HEK293 (cell line): Measurements from ENCODE around the gene ME3.
"Not testable (repeated sequence)": the region's sequence is repeated elsewhere in the genome, so short reads cannot be mapped to it uniquely, and the experiment has no call there.

Experiments used
- CTCF ChIA-PET: fragments of 350-600 bp; formaldehyde crosslinking; extraction: SDS; loops from one replicate; lab custom pipeline; 2021; ENCODE audit warnings: antibody characterized with exemption; lab: Yijun Ruan, JAX
- POLR2A ChIA-PET: fragments of 300-600 bp; formaldehyde crosslinking; extraction: SDS; loops from one replicate; lab custom pipeline; 2020; ENCODE audit warnings: antibody characterized with exemption, inconsistent platforms; lab: Yijun Ruan, JAX
- H3K27ac ChIP-seq: fragments of 200-500 bp; sonication (Bioruptor generic); 2 replicates; pipeline ENCODE4 v1.5.1; 2014; ENCODE audit warnings: low read depth, low read length, control low read depth, inconsistent platforms; ENCODE audit errors: extremely low read depth
- H3K36me3 ChIP-seq, 2 experiments: fragments of 200-500 bp in 1 of 2; sonication (Bioruptor generic) in 1 of 2; 1 replicate in 1 of 2; 2 replicates in 1 of 2; pipeline ENCODE4 v1.5.1; 2014 to 2017; ENCODE audit warnings: inconsistent platforms in 2 of 2, low read length in 2 of 2; ENCODE audit not compliant: control insufficient read depth in 2 of 2, insufficient read depth in 1 of 2
- H3K4me1 ChIP-seq: fragments of 200-500 bp; sonication (Bioruptor generic); 2 replicates; pipeline ENCODE4 v1.5.1; 2014; ENCODE audit warnings: mild to moderate bottlenecking, low read length, inconsistent platforms; ENCODE audit not compliant: control insufficient read depth, insufficient read depth
- H3K4me3 ChIP-seq: 2 replicates; pipeline ENCODE4 v1.5.1; 2011; ENCODE audit warnings: low read depth, mild to moderate bottlenecking, control low read depth, low read length, moderate library complexity
- H3K9me3 ChIP-seq: fragments of 200-500 bp; sonication (Bioruptor generic); 2 replicates; pipeline ENCODE4 v1.5.1; 2014; ENCODE audit warnings: low read depth, low read length, inconsistent platforms; ENCODE audit not compliant: control insufficient read depth, insufficient read depth
- KLF1 ChIP-seq: fragments of 450-650 bp; formaldehyde crosslinking; IDR thresholded peaks from 2 replicates; pipeline ENCODE4 v1.5.1; 2016; ENCODE audit warnings: missing biosample characterization, missing genetic modification characterization
- KLF9 ChIP-seq: fragments of 450-650 bp; formaldehyde crosslinking; IDR thresholded peaks from 2 replicates; pipeline ENCODE4 v1.5.1; 2016; ENCODE audit warnings: missing biosample characterization, missing genetic modification characterization, low read depth
- PATZ1 ChIP-seq: fragments of 450-650 bp; formaldehyde crosslinking; IDR thresholded peaks from 2 replicates; pipeline ENCODE4 v1.5.1; 2016; ENCODE audit warnings: missing biosample characterization, missing genetic modification characterization
- SCRT2 ChIP-seq: fragments of 450-650 bp; formaldehyde crosslinking; IDR thresholded peaks from 2 replicates; pipeline ENCODE4 v1.5.1; 2016; ENCODE audit warnings: missing biosample characterization, missing genetic modification characterization
- ZBTB20 ChIP-seq: fragments of 450-650 bp; formaldehyde crosslinking; IDR thresholded peaks from 2 replicates; pipeline ENCODE4 v1.5.1; 2016; ENCODE audit warnings: missing biosample characterization, missing genetic modification characterization
- ZBTB7A ChIP-seq: fragments of 450-650 bp; formaldehyde crosslinking; IDR thresholded peaks from 2 replicates; pipeline ENCODE4 v1.5.1; 2016; ENCODE audit warnings: low read depth, missing biosample characterization, missing genetic modification characterization
- ZNF148 ChIP-seq: fragments of 450-650 bp; formaldehyde crosslinking; IDR thresholded peaks from 2 replicates; pipeline ENCODE4 v1.5.0; 2017; ENCODE audit warnings: missing biosample characterization, missing genetic modification characterization, borderline replicate concordance
- ZNF16 ChIP-seq: fragments of 450-650 bp; formaldehyde crosslinking; IDR thresholded peaks from 2 replicates; pipeline ENCODE4 v1.5.1; 2016; ENCODE audit warnings: low read depth, missing biosample characterization, missing genetic modification characterization
- ZNF529 ChIP-seq: fragments of 450-650 bp; formaldehyde crosslinking; IDR thresholded peaks from 2 replicates; pipeline ENCODE4 v1.5.1; 2017; ENCODE audit warnings: missing genetic modification characterization, missing biosample characterization; ENCODE audit not compliant: insufficient replicate concordance
- ZNF561 ChIP-seq: fragments of 450-650 bp; IDR thresholded peaks from 2 replicates; pipeline ENCODE4 v1.5.1; 2018; ENCODE audit warnings: missing biosample characterization, missing genetic modification characterization, borderline replicate concordance
- ZNF580 ChIP-seq: fragments of 450-650 bp; formaldehyde crosslinking; IDR thresholded peaks from 2 replicates; pipeline ENCODE4 v1.5.1; 2016; ENCODE audit warnings: missing biosample characterization, missing genetic modification characterization
- ZNF596 ChIP-seq: fragments of 450-650 bp; IDR thresholded peaks from 2 replicates; pipeline ENCODE4 v1.5.0; 2018; ENCODE audit warnings: missing biosample characterization, mild to moderate bottlenecking, missing genetic modification characterization, moderate library complexity
- ZNF645 ChIP-seq: fragments of 450-650 bp; formaldehyde crosslinking; IDR thresholded peaks from 2 replicates; pipeline ENCODE4; 2016; ENCODE audit warnings: missing biosample characterization, missing genetic modification characterization
- ZNF692 ChIP-seq: fragments of 450-650 bp; formaldehyde crosslinking; IDR thresholded peaks from 2 replicates; pipeline ENCODE4 v1.5.1; 2016; ENCODE audit warnings: missing biosample characterization, missing genetic modification characterization
- ZNF777 ChIP-seq: fragments of 450-650 bp; formaldehyde crosslinking; IDR thresholded peaks from 2 replicates; pipeline ENCODE4 v1.5.1; 2017; ENCODE audit warnings: missing biosample characterization, missing genetic modification characterization, borderline replicate concordance
- TF ChIP-seq, protein P1 (sequence below): fragments of 450-650 bp; formaldehyde crosslinking; IDR thresholded peaks from 2 replicates; pipeline ENCODE4 v1.5.1; 2016; ENCODE audit warnings: missing biosample characterization, missing genetic modification characterization

The ME3 gene

DNA sequence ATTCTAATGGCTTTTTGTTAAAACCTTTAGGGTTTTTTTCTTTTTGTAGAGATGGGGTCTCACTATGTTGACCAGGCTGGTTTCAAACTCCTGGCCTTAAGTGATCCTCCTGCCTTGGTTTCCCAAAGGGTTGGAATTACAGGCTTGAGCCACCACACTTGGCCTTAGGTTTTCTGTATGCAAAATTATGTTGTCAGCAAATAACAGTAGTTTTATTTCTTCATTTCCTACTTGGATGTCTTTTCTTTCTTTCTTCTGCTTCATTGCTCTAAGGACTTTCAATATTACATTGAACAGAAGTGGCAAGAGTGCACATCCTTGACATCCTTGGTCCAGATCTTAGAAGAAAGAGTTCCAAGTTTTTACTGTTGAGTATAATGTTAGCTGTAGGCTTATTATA lies 245.0 kb downstream of the ME3 start (continued):
- TF ChIP-seq ZNF148 (tag by site-specific recombination) = no peak
- TF ChIP-seq ZNF580 (tag by site-specific recombination) = no peak
- no peak for TF ChIP-seq KLF1 (tag by site-specific recombination)
- TF ChIP-seq ZNF16 (tag by site-specific recombination) = no peak
- TF ChIP-seq, protein P1, sequence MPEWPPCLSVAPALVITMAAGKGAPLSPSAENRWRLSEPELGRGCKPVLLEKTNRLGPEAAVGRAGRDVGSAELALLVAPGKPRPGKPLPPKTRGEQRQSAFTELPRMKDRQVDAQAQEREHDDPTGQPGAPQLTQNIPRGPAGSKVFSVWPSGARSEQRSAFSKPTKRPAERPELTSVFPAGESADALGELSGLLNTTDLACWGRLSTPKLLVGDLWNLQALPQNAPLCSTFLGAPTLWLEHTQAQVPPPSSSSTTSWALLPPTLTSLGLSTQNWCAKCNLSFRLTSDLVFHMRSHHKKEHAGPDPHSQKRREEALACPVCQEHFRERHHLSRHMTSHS = no peak
- no peak for TF ChIP-seq ZNF596 (tag by site-specific recombination)
- TF ChIP-seq KLF9 (tag by site-specific recombination) = no peak
- TF ChIP-seq ZBTB20 (tag by site-specific recombination) = no peak
- TF ChIP-seq ZNF777 (tag by site-specific recombination) = no peak
- no peak for TF ChIP-seq ZNF561 (tag by site-specific recombination)
- TF ChIP-seq ZNF692 (tag by site-specific recombination) = no peak
- no peak for TF ChIP-seq PATZ1 (tag by site-specific recombination)
- TF ChIP-seq ZNF645 (tag by site-specific recombination) = no peak

GRCh38 chr11:86423488-86423887 lies 248.9 kb downstream of the ME3 start:
- H3K27ac ChIP-seq, H3K9me3 ChIP-seq, POLR2A ChIA-PET, H3K4me1 ChIP-seq, H3K4me3 ChIP-seq, H3K36me3 ChIP-seq: not testable (repeated sequence)
- CTCF ChIA-PET = interaction anchor here (0.7 to 1.0 kb wide), 4 partner anchors 59 to 397 kb away, joined by 3 to 4 read pairs (median 4); no protein-coding TSS in a partner anchor

GRCh38 chr11:86422371-86422770 lies 250.0 kb downstream of the ME3 start:
- Histone ChIP-seq H3K9me3 (no peaks in the 10 kb centered on the region), H3K27ac (no peak overlapping the region), H3K4me3 (no peak overlapping the region), H3K4me1 (no peaks in the 10 kb centered on the region), H3K36me3 (no peaks in the 10 kb centered on the region)
- CTCF ChIA-PET = interaction anchor here (1.1 to 1.2 kb wide), 2 partner anchors 24 to 62 kb away, joined by 5 to 7 read pairs; no protein-coding TSS in a partner anchor
- TF ChIP-seq ZBTB7A (tag by site-specific recombination) (no peak), SCRT2 (tag by site-specific recombination) (0 out of 2 replicates have a peak, but pooled peaks have one; percentile 1), ZNF529 (tag by site-specific recombination) (no peak)
- POLR2A ChIA-PET = no interaction called here
